GM19463 (cell line): ENCODE measurements around the gene SMARCA5.
A peak's percentile ranks its signal among the peaks of the same experiment; 100 is the strongest.
"Not testable (repeated sequence)": the region's sequence is repeated elsewhere in the genome, so short reads cannot be mapped to it uniquely, and the experiment has no call there.

ENCODE experiments used
- ATAC-seq: cut with Tn5 transposase; IDR thresholded peaks from one replicate; pipeline ENCODE4 v1.9.1; 2021; ENCODE audit warnings: mild to moderate bottlenecking, moderate library complexity; ENCODE audit not compliant: unreplicated experiment

SMARCA5 gene

GRCh38 chr4:143513314-143514168, at the start of gene SMARCA5:
SMARCA5 (plus strand) TSS chr4:143513702; CDS start chr4:143513925, 223 bp downstream.
- ATAC-seq: peak; percentile 78

- peak; percentile 69 for ATAC-seq
Observed at GRCh38 chr4:143473334-143474126, 40.0 kb upstream of the SMARCA5 start.

GRCh38 chr4:143477487-143477886, 36.0 kb upstream of the SMARCA5 start:
- no peak for ATAC-seq

- ATAC-seq: no peak
Observed at GRCh38 chr4:143481361-143481760, 32.1 kb upstream of the SMARCA5 start.

- peak; percentile 75 for ATAC-seq
Observed at GRCh38 chr4:143482840-143483239, 30.7 kb upstream of the SMARCA5 start.

GRCh38 chr4:143486314-143486713, 27.2 kb upstream of the SMARCA5 start:
- no peak for ATAC-seq

GRCh38 chr4:143488687-143489086, 24.8 kb upstream of the SMARCA5 start:
- ATAC-seq: no peak

GRCh38 chr4:143489106-143489505, 24.4 kb upstream of the SMARCA5 start:
- ATAC-seq: no peak

GRCh38 chr4:143498021-143498420, 15.5 kb upstream of the SMARCA5 start:
- no peak for ATAC-seq

- ATAC-seq: no peak
Observed at GRCh38 chr4:143502231-143502630, 11.3 kb upstream of the SMARCA5 start.

GRCh38 chr4:143506031-143506430, 7.5 kb upstream of the SMARCA5 start:
- no peak for ATAC-seq

GRCh38 chr4:143511906-143512305, 1.6 kb upstream of the SMARCA5 start:
- no peak for ATAC-seq

- peak; percentile 26 for ATAC-seq
Observed at GRCh38 chr4:143512978-143513313, 556 bp upstream of the SMARCA5 start.

GRCh38 chr4:143514169-143514495, 630 bp downstream of the SMARCA5 start:
- no peak for ATAC-seq

- no peak for ATAC-seq
Observed at GRCh38 chr4:143514497-143514896, 995 bp downstream of the SMARCA5 start.

- no peak for ATAC-seq
Observed at GRCh38 chr4:143514901-143515300, 1.4 kb downstream of the SMARCA5 start.

- ATAC-seq: no peak
Observed at GRCh38 chr4:143515905-143516304, 2.4 kb downstream of the SMARCA5 start.

- ATAC-seq: no peak
Observed at GRCh38 chr4:143517764-143518163, 4.3 kb downstream of the SMARCA5 start.

- ATAC-seq: no peak
Observed at GRCh38 chr4:143524211-143524610, 10.7 kb downstream of the SMARCA5 start.

- not testable (repeated sequence) for ATAC-seq
Observed at GRCh38 chr4:143528046-143528445, 14.5 kb downstream of the SMARCA5 start.

GRCh38 chr4:143531380-143531779, 17.9 kb downstream of the SMARCA5 start:
- ATAC-seq: no peak
